ENCODE data around the gene ZNF143. TPM values are rescaled to one million over a fixed set of nuclear protein-coding genes. Genes with fewer than 3 reads are reported as not detected.
A peak's percentile ranks its signal among the peaks of the same experiment; 100 is the strongest.

Gene ZNF143
- total and polyA plus RNA-seq, 2 of the 13 experiments (the other 11 are each of a cell fraction or from before 2014, with no cell fraction given), result 22.4 to 35.6 TPM

DNA sequence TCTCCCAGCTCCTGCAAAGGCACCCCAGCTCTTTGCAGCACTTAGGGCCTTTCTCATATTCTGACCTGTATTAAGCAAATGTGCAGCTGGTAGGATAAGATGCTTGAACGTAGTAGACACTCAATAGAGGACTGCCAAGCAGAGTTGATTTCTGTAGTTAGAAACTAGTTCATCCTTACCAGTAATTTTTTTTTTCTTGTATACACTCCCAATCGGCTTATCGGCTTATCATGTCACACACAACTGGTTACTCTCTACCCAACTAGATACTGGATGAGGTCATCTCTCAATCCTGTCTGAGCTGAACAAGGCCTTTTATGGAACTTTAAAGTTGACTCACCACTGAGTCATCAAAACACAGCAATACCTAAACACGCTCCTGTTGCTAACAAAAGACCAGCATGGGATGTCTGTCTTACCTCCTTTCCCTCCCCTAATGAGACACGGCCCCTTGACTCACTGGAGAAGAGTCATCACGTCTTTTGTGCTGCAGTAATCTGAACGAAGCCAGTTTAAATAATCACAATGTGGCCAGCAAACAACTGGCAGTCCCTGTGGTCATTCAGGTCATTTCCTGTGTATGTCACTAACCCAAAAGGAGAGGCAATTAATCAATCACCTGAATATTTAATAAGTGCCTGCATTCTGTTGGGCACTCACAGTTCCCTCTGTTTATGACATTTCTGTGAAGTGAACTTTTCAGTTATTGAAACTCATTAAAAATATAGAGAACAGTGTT is 105.2 kb downstream of the ZNF143 start (continued):
- no peak for TF ChIP-seq ZNF333 (CRISPR knock-in tag; IDR thresholded peaks at IDR 0.05; ENCODE audit: borderline replicate concordance)
- peak; percentile 71; the same call in 1 of the 2 replicates for TF ChIP-seq SKIL (CRISPR knock-in tag; IDR thresholded peaks at IDR 0.05; ENCODE audit: borderline replicate concordance)
- TF ChIP-seq CREB3 (CRISPR knock-in tag; IDR thresholded peaks at IDR 0.05), result no peak
- no peak for TF ChIP-seq EED (CRISPR knock-in tag; IDR thresholded peaks at IDR 0.05)
- no peak for TF ChIP-seq MTF2 (CRISPR knock-in tag; IDR thresholded peaks at IDR 0.05; ENCODE audit: borderline replicate concordance)
- TF ChIP-seq DMAP1 (CRISPR knock-in tag; IDR thresholded peaks at IDR 0.05), result peak; percentile 55; the same call in 1 of the 2 replicates
- TF ChIP-seq MIER3 (CRISPR knock-in tag; IDR thresholded peaks at IDR 0.05; ENCODE audit: borderline replicate concordance), result peak; percentile 87; the same call in 1 of the 2 replicates
- no peak for TF ChIP-seq ZC3H4 (CRISPR knock-in tag; IDR thresholded peaks at IDR 0.05; ENCODE audit: borderline replicate concordance)
- TF ChIP-seq FUBP1 (CRISPR knock-in tag; IDR thresholded peaks at IDR 0.05; ENCODE audit: borderline replicate concordance), result no peak
- TF ChIP-seq ZFP90 (CRISPR knock-in tag; IDR thresholded peaks at IDR 0.05; ENCODE audit: borderline replicate concordance), result no peak
- peak; percentile 90; the same call in 1 of the 2 replicates for TF ChIP-seq ZNF101 (CRISPR knock-in tag; IDR thresholded peaks at IDR 0.05; ENCODE audit: borderline replicate concordance, low read depth)
- no peak for TF ChIP-seq SAFB2 (CRISPR knock-in tag; IDR thresholded peaks at IDR 0.05; ENCODE audit: borderline replicate concordance, low read depth)
- TF ChIP-seq ZBTB34 (CRISPR knock-in tag; IDR thresholded peaks at IDR 0.05), result no peak
- TF ChIP-seq, protein P1, sequence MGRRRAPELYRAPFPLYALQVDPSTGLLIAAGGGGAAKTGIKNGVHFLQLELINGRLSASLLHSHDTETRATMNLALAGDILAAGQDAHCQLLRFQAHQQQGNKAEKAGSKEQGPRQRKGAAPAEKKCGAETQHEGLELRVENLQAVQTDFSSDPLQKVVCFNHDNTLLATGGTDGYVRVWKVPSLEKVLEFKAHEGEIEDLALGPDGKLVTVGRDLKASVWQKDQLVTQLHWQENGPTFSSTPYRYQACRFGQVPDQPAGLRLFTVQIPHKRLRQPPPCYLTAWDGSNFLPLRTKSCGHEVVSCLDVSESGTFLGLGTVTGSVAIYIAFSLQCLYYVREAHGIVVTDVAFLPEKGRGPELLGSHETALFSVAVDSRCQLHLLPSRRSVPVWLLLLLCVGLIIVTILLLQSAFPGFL (CRISPR knock-in tag; IDR thresholded peaks at IDR 0.05), result no peak
- TF ChIP-seq ZFP36 (IDR thresholded peaks at IDR 0.05; ENCODE audit: borderline replicate concordance, low read depth, low read length, partially characterized antibody), result no peak
- peak; percentile 76; the same call in 1 of the 2 replicates for TF ChIP-seq HOXA3 (CRISPR knock-in tag; IDR thresholded peaks at IDR 0.05)
- TF ChIP-seq TBX2 (CRISPR knock-in tag; IDR thresholded peaks at IDR 0.05; ENCODE audit: borderline replicate concordance), result peak; percentile 83
- no peak for TF ChIP-seq HMGXB4 (CRISPR knock-in tag; IDR thresholded peaks at IDR 0.05; ENCODE audit: borderline replicate concordance in 1 of 2, low read depth in 1 of 2)
